ENCODE measurements around the gene ERP27.

Gene ERP27

DNA sequence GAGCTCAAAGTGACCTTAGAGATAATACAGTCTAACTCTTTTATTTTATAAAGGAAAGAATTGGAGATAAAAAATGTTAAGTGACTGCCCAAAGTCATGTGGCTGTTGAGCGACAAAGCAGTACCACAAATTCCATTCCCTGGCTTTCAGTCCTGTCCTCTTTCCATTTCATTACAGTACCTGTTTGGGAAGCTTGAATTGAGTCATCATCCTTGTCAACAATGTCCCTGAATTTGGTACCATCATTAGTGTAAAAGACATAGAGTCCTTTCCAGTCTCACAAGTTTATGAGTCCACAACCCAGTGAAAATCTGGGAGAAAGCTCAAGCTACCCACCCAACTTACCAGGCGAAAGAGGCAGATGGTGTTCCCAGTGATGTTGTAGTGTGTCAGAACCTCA lies 3.8 kb downstream of the ERP27 start:
- no peak for DNase-seq

DNA sequence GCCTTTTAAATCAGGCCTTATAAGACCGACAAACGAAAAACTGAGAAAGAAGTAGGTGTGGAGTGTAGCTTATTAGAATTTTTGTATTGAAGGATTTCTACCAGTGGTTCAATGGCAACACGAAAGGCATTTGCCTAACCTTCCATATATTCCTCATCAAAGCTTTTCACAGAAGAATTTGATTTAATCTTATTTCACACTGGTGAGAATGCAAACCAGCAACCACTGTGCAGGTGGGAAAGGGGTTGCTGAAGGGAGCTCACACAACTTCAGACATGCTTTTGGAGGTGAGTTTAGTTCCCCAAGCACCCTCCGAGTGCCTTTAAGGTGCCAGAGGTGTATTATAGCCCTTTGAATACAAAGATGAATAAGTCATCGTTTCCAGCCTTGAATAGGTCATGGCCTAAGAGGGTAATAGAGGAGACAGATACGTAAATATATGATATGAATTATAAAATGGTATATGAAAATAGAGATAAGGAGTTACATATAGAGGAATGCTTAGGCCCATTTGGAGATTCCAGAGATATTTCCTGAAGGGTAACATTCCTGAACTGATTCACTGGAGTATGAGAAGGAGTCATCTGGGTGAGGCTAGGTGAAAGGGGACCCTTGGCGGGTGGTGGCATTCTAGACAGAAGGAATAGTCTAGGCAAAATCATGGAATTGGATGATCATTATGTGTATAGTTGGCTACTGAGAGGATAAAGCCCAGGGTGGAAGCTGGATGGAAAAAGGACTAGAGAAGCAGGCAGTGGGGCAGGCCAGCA lies 6.4 kb downstream of the ERP27 start:
- no peak for DNase-seq

DNA sequence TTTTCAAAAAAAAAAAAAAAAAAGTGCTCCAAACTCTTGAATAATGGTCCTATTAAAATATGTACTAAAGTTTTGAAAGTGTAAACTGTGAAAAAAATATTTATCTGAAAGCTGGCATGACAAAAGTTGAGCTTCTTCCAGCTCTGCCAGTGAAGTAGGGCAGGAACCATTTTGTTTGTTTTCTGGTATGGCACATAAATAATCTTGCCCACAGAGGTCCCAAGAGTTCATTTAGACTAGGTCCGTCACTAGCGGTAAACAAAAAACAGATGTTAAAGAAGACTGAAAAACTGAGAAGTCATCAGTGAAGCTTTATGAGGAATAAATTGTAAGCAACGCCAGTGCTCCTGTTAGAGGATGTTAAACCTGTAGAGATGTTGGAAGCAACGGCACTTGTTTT lies 7.0 kb downstream of the ERP27 start:
- no peak for DNase-seq

DNA sequence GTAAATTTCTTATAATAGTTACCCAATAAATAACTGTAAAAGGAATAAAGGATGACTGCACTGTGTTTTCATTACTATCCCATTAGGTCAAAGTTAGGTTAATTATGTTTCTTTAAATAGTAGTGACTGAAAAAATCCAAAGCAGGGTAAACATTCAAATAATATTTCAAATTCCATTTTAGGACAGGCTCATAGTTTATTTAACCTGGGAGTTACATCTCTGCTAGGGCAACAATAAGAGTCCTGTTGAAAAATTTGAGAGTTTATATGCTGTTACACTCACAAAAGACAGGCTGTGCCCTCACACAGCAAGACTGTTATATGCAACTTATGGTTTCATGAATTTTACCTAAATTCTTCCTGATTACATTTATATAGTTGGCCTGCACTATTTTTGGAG lies 8.0 kb downstream of the ERP27 start:
- no peak for DNase-seq

DNA sequence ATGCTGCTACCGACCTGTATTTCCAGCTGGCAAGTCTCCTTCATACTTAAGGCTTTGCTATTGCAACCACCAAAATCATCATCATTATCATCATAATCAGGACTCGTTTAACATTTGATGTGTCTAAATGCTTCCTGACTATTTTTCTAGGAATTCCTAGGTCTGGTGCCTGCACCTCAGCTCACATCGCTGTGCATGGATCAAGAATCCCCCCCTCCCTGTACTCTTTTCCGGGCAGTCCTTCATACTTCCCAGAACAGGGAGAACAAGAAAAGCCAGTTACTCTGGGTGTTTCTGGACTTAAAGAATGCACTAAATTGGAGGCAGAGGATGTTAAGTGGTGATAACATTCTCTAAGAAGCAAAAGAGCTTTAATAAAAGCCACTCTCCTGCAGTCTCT lies 9.4 kb downstream of the ERP27 start:
- no peak for DNase-seq

DNA sequence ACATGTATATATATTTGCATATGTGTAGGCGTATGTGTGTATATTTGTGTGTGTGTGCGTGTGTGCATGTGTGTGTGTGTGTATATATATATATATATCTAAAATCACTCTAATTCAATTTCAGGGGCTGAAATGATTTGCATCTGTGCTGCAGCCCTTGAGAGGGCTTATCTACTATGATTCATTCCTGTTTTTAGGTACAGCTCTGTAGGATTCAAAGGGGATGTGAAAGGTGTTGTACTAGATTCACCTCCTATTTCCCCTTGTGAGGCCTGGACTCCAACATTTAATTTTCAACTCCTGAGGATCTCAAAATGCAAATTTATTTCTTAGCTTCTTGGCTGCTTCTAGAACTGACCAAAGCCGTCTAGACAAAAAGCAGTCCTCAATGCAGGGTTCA lies 11.1 kb downstream of the ERP27 start:
- DNase-seq: no peak

DNA sequence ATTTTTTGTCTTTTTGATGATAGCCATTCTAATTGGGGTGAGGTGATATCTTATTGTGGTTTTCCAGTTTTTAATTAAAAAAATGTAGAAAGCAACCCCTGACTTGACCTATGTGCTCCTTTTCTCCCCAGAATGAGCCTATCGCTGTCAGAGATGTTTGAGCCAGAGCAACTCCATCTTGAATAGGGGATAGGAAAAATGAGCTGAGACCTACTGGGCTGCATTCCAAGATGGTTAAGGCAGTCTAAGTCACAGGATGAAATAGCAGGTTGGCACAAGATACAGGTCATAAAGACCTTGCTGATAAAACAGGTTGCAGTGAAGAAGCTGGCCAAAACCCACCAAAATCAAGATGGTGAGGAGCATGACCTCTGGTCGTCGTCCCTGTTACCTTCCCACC lies 13.8 kb downstream of the ERP27 start:
- no peak for DNase-seq

DNA sequence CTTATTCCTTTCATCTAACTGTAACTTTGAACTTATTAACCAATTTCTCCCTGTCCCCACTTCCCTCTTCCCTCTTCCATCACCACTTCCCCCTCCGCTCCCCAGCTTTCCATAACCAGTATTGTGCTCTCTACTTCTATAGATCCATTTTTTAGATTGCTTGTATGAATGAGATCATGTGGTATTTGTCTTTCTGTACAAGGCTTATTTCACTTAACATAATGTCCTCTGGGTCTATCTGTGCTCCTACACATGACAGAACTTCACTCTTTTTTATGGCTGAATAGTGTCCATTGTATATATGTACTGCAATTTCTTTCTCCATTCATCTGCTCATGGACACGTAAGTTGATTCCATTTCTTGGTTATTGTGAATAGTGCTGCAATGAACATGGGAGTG lies 14.4 kb downstream of the ERP27 start:
- no peak for DNase-seq

DNA sequence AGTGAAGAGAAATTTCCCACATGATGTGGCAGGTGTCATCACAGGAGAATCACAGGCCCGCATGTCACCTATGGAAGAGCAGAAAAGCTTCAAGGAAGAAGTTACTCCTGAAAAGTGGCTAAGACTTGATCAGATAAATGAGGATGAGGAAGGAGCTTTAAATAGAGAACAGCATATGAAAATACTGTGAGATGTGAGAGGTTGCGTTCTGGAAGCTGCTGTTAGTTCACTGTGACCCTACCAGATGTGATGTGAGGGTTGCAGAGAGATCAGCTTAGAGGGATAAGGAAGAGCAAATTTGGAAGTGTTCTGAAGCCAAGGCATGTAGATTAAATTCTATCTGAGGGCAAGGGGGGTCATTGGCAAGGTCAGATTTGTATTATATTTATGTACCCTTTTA lies 17.1 kb downstream of the ERP27 start:
- no peak for DNase-seq

DNA sequence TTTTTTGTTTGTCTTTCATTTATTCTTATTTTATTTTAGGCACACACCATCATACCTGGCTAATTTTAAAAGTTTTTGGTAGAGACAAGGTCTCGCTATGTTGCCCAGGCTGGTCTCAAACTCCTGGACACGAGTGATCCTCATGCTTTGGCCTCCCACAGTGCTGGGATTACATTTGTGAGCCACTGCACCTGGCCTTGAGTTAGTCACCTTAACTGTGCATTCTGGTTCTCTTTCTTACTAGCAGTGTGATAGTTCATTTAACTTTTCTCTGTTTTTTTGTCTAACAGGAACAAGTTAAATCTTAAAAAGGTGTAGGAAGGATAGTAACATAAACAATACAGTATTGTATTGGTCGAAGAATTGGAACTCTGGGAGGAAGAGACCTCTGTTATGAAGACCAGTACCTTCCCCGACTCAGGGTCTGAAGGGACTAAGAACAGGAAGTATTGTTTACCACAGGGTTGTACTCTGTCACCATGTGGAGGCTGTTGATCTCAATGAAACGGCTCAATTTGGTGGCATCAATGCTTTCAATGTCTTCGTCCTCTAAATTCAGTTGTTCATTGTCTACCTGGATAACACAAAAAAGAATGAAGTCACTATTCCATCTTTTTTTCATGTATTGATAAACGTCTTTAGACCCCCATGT lies 17.7 kb downstream of the ERP27 start:
- DNase-seq: no peak

DNA sequence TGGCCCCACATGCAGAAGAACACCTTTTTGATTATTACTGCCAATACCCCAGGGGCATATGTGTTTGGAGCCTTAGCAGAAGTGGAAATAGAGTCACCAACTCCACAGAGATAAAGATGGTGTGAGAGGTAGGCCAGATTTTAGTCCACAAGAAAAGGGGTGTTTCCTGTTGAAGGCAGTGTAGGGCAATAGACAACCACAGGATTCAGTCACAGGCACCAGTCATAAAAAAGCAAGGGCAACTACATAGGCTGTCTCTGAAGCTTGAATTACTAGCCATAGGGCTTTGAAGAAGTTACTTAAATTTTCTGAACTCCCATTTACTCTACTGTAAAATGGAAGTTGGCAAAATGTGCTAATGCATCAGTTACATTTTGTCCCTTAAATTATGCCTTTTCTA lies 18.9 kb downstream of the ERP27 start:
- DNase-seq: no peak

DNA sequence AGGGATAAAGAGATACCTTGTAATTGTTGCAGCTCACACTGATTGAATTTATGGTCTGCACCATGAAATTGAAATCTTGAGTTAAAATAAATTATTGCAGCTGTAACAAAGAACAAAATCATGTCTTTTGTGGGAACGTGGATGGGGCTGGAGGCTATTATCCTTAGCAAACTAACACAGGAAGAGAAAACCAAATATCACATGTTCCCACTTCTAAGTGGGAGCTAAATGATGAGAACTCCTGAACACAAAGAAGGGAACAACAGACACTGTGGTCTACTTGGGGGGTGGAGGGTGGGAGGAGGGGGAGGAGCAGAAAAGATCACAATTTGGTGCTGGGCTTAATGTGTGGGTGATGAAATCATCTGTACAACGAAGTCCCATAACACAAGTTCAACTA lies 22.6 kb downstream of the ERP27 start:
- DNase-seq: no peak

DNA sequence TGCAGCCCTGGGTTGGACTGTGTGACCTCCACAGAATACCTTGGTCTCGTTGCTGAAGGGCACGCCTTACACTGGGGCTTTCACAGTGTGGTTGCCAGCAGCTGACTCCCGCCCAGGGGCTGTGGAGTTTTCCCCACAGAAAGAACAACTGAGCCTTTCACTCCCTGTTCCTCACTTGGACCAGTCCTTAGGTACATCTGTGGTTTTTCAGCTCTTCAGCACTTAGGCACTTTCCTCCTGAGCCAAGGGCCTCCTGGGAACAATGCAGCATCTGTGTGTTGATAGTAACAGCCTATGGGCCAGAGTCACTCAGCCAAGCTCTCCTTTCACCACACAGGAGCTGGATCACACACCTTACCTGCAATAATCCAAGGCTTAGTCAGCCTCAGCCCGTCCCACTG lies 25.0 kb downstream of the ERP27 start:
- DNase-seq: no peak

DNA sequence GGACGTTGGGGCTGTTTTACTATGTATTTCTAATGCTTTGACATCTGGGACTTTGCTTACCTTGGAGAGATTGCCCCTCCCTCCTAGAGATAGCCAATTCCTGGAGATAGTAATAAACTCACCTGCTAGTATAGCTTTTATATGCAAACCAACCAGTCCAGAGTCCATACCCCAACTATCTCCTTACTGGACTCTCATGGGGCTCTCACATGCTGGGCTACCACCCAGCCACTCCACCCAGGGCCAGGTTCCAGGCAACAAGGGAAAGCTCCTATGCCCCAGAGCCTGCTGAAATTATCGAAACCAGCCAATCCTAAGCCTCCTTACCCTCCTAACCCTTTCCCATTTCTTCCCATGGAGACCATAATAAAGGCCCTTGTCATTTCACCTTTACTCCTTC lies 27.2 kb downstream of the ERP27 start:
- no peak for DNase-seq

DNA sequence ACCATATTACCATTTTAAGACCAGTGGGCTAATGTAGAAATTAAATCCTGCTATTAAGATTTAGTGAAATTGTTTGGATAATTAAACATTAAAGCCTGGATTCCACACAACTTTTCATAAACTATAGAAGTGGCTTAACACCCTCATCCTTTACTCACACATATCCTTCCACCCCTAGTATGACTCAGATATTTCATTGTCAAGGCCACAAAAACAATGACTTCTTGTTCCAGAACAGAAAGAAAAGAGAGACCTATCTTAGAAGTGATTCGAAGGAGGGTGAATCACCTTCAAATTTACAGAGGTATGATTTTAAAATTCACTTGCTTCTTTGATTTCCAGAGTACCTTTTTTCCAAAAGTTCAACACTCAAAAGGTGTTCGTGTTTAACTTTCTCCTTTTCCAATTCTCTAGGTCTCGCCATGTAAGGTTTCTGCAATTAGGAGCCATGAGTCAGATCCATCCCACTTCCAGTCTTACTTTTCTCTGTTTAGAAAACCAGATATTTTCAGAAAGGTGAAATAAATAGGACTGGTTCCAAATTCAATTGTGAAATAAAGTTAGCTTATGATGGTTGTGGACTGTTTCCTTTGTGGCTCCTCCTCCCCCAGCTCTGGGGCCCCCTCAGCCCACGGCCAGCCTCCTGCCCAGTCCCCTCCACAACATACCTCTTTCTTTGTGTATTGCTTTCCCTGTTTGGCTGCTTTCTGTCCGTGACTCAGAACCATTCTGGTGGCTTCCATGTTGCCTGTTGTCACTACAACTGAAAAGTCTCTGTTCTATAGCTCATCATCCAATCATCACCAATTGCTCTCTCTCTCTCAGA lies 28.0 kb downstream of the ERP27 start:
- no peak for DNase-seq

DNA sequence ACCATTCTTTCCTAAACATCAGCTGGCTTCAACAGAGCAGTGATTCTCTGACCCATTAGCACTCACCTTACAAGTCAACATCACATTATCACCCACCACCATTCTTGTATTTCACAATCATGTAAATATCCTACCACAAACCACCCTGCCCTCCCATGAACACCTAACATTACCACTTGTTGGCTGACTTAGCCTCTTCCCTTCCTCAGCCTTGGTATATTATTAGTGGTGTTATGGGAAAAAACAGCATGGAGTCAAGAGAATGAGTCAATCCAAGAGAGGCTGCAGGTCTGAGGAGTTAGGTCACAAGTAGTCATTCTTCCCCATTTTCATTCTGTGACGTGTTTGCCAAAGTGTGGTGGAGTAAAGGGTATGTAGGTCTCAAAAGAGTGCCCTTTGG lies 30.4 kb downstream of the ERP27 start:
- DNase-seq: no peak

DNA sequence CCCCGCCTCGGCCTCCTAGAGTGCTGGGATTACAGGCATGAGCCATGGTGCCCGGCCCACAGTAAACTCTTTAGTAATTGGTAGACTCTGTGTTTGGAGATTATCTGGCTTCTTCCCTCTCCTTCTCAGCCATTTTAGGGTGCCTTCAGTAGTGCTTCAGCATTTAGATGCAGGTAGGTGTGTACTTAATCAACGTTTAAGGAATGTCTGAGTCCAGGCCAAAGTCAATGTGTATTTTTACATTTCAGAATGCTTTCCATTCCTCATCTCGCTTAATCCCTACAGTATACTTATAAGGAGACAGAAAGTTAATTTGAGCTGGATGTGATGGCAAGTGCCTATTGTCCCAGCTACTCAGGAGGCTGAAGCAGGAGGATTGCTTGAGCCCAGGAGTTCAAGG lies 32.2 kb downstream of the ERP27 start:
- DNase-seq: no peak

DNA sequence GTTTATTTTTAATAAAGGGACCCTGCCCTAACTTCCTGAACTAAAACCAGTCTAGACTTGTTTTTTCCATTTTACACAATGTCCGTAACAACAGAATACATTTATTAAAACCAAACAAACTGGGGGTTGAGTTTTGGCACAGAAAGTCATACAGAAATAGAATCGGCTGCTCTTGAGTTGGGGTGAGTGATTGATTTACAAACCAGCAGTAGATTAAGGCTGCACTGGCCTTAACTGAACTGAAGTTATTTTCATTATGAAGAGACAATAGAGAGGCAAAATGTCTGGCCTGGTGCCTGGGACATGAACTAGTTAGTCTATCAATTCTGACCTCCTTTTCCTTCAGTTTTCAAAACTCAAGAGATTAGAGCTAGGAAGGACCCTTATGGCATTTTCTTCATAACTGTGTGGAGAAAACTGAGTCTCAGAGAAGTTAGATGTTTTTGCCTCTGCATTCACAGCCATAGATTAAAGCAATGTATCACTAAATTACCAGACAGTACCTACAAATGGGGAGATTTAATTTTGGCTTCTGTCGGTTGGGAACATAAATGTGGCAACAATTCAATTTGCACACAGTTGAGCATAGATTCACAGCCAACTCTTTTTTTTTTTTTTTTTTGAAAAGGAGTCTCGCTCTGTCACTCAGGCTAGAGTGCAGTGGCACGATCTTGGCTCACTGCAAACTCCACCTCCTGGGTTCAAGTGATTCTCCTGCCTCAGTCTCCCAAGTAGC lies 32.9 kb downstream of the ERP27 start:
- no peak for DNase-seq

DNA sequence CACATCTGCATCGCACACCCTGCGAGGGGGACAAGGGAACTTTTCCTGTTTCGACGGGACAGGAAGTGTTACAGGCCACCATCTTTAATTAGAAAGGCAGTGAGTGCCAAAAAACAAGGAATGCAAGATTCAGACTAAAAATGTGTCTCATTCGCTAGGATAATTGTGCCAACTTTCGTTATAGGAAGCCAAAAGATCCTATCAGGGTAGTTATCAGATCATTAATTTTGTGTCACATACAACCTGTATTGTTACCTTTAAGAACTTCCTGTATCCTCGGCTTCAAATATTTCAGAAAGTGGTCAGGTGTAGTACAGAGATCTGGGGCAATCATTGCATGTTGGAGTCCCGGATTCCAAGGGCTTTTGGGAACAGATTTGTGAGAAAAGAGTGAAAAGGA lies 33.5 kb downstream of the ERP27 start:
- DNase-seq: no peak

DNA sequence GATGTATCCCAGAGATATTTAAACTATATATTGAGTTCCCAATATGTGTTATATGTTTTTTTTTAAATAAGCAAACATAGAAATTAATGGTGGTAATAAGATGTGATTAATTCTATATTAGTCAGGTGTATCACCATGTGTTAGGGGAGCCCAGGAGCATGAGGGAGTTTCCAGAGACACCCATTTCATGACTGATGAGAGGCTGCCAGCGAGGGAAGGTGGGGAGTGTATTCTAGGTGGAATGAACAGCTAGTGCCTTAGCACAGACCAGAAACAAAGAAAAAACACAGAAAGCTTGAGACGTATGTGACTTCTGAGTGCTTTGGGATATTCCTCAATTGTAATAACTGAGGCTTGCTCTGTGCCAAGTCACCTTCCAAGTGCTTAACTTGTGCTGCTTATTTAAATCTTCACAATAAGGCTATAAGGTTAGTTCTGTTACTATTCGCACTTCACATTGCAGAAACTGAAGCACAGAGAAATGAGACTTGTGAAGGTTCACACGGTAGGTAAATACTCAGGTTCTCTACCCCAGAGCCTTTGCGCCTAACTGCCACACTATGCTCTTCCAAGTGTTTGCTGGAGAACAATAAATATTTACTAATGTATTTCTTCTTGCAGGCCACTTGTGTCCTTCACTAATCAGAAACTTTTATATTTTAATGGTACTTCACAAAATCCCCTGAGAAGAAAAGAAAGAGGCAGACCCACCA lies 34.8 kb downstream of the ERP27 start:
- no peak for DNase-seq

DNA sequence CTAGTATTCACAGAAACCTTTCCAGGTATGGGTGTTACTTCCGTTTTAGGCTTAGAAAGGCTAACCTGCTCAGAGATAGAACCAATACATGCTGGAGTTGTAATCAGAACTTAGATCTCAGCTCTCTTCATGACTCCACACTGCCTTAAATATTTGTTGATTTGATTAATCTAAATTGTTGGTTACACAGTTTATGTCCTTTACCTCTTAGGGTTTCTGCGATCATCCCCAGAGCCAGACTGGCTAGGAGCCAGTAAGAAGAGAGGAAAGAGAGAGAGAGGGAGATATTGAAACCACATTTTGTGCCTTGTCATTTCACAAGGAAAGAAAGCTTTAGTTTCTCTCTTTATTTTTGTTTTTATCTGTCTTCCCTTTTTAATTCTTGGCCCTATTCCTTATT lies 35.9 kb downstream of the ERP27 start:
- no peak for DNase-seq

DNA sequence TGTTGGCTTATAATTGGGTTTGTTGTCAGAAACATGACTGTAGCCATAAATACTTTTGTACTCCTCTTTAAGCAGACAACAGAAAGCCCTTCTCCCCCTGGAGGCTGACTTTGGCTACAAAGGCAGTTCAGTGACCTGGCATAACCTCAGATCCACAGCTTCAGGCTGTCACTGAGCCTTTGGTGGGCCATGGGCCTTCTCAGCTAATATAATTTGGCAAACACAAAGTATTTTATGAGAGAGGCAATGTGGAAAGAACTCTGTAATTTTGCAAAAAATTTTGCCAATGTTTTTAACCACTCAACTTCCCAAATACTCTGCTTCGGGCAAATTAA lies 37.1 kb downstream of the ERP27 start:
- DNase-seq: no peak

Measured in hippocampal formation (tissue), 2 donors.